Trophoblast cell (in vitro differentiated cells and primary cell): ENCODE measurements around the gene KRT32.

Source experiments
- DNase-seq, 2 donors: peaks; one replicate each; pipeline ENCODE4 v3.0.0-alpha.2; 2016
- H2AFZ ChIP-seq: 2 replicates; pipeline ENCODE4 v1.6.1; 2013; ENCODE audit warnings: low read length, moderate library complexity, mild to moderate bottlenecking; ENCODE audit not compliant: insufficient read depth, poor library complexity
- H2AK5ac ChIP-seq: 2 replicates; pipeline ENCODE4 v1.6.1; 2013; ENCODE audit warnings: mild to moderate bottlenecking, low read length
- H2BK120ac ChIP-seq: 2 replicates; pipeline ENCODE4 v1.6.1; 2013; ENCODE audit warnings: low read length, mild to moderate bottlenecking, moderate library complexity; ENCODE audit not compliant: insufficient read depth, poor library complexity
- H2BK12ac ChIP-seq: 2 replicates; pipeline ENCODE4 v1.6.1; 2013; ENCODE audit warnings: mild to moderate bottlenecking, low read length, moderate library complexity
- H2BK5ac ChIP-seq: 2 replicates; pipeline ENCODE4 v1.6.1; 2013; ENCODE audit warnings: low read length, low read depth, moderate library complexity, mild to moderate bottlenecking; ENCODE audit not compliant: poor library complexity
- H3K14ac ChIP-seq: 2 replicates; pipeline ENCODE4 v1.6.1; 2013; ENCODE audit warnings: mild to moderate bottlenecking, low read length
- H3K18ac ChIP-seq: 2 replicates; pipeline ENCODE4 v1.6.1; 2013; ENCODE audit warnings: mild to moderate bottlenecking, low read length
- H3K23ac ChIP-seq: 2 replicates; pipeline ENCODE4 v1.6.1; 2013; ENCODE audit warnings: low read length
- H3K27ac ChIP-seq: 2 replicates; pipeline ENCODE4 v1.5.1; 2013; ENCODE audit warnings: low read depth, mild to moderate bottlenecking, inconsistent platforms, low read length, moderate library complexity
- H3K27me3 ChIP-seq: 2 replicates; pipeline ENCODE4 v1.6.1; 2013; ENCODE audit warnings: inconsistent platforms, mild to moderate bottlenecking, low read length, moderate library complexity; ENCODE audit not compliant: insufficient read depth
- H3K36me3 ChIP-seq, 2 experiments: 1 replicate in 1 of 2; 2 replicates in 1 of 2; pipeline ENCODE4 v1.6.1; 2013; ENCODE audit warnings: low read length in 2 of 2, mild to moderate bottlenecking in 2 of 2, moderate library complexity in 1 of 2; ENCODE audit not compliant: insufficient read depth in 2 of 2, control insufficient read depth in 1 of 2
- H3K4ac ChIP-seq: 2 replicates; pipeline ENCODE4 v1.6.1; 2013; ENCODE audit warnings: low read depth, mild to moderate bottlenecking, low read length, moderate library complexity
- H3K4me1 ChIP-seq, 2 experiments: 1 replicate in 1 of 2; 2 replicates in 1 of 2; pipeline ENCODE4 v1.6.1; 2013; ENCODE audit warnings: low read length in 2 of 2, mild to moderate bottlenecking in 2 of 2, moderate library complexity in 1 of 2; ENCODE audit not compliant: insufficient read depth in 2 of 2, control insufficient read depth in 1 of 2
- H3K4me2 ChIP-seq: 2 replicates; pipeline ENCODE4 v1.6.1; 2013; ENCODE audit warnings: inconsistent platforms, mild to moderate bottlenecking, low read length, moderate library complexity
- H3K4me3 ChIP-seq: 2 replicates; pipeline ENCODE4 v1.5.1; 2013; ENCODE audit warnings: mild to moderate bottlenecking, low read depth, low read length, inconsistent platforms
- H3K79me1 ChIP-seq: one replicate; pipeline ENCODE4 v1.6.1; 2013; ENCODE audit warnings: low read length
- H3K79me2 ChIP-seq: 2 replicates; pipeline ENCODE4 v1.6.1; 2013; ENCODE audit warnings: low read length, mild to moderate bottlenecking; ENCODE audit not compliant: control insufficient read depth, insufficient read depth, poor library complexity
- H3K9ac ChIP-seq: 2 replicates; pipeline ENCODE4 v1.6.1; 2013; ENCODE audit warnings: mild to moderate bottlenecking, low read length
- H3K9me3 ChIP-seq: 2 replicates; pipeline ENCODE4 v1.6.1; 2013; ENCODE audit warnings: low read depth, mild to moderate bottlenecking, control low read depth, inconsistent platforms, low read length; ENCODE audit not compliant: insufficient read depth
- H4K12ac ChIP-seq: 2 replicates; pipeline ENCODE4 v1.6.1; 2013; ENCODE audit warnings: low read depth, mild to moderate bottlenecking, low read length, moderate library complexity
- H4K8ac ChIP-seq: 2 replicates; pipeline ENCODE4 v1.6.1; 2013; ENCODE audit warnings: low read depth, mild to moderate bottlenecking, low read length, moderate library complexity
- H4K91ac ChIP-seq: one replicate; pipeline ENCODE4 v1.6.1; 2013; ENCODE audit warnings: low read depth, mild to moderate bottlenecking, low read length, moderate library complexity
- WGBS: extraction: QIAGEN DNeasy Blood & Tissue Kit; methylation state at CpG from one replicate; pipeline ENCODE4 v1.1.7; 2013; ENCODE audit warnings: missing lambda C conversion rate; ENCODE audit not compliant: insufficient read length, insufficient coverage; ENCODE audit errors: extremely low coverage; 5-methylcytosine and 5-hydroxymethylcytosine counted together

Gene KRT32

GRCh38 chr17:41419716-41420115 lies 47.5 kb downstream of the KRT32 start:
- H3K79me2 ChIP-seq = no peaks in the 10 kb centered on the region
- no peak overlapping the region for H3K23ac ChIP-seq
- peaks cover 2% of the 10 kb centered on the region for H3K9me3 ChIP-seq
- H3K4me1 ChIP-seq = peaks cover 11 to 26% of the 10 kb centered on the region in 2 experiments
- no peak overlapping the region for H3K18ac ChIP-seq
- H3K4ac ChIP-seq = no peak overlapping the region
- no peaks in the 10 kb centered on the region for H3K36me3 ChIP-seq
- no peak overlapping the region for H3K9ac ChIP-seq
- no peak overlapping the region for H2AK5ac ChIP-seq
- WGBS = no CpG with 5 or more reads among the region's 4 CpGs
- DNase-seq = no peak
- no peak overlapping the region for H4K91ac ChIP-seq
- no peak overlapping the region for H2BK120ac ChIP-seq
- no peak overlapping the region for H3K4me3 ChIP-seq
- peak overlapping the region; percentile 21 for H2BK12ac ChIP-seq
- H4K8ac ChIP-seq = no peak overlapping the region
- no peaks in the 10 kb centered on the region for H3K27me3 ChIP-seq
- no peak overlapping the region for H3K27ac ChIP-seq
- no peak overlapping the region for H2AFZ ChIP-seq
- no peak overlapping the region for H2BK5ac ChIP-seq
- H4K12ac ChIP-seq = no peak overlapping the region
- no peak overlapping the region for H3K4me2 ChIP-seq
- H3K14ac ChIP-seq = no peak overlapping the region
- H3K79me1 ChIP-seq = peaks cover 3% of the 10 kb centered on the region

- Histone ChIP-seq H3K14ac (no peak overlapping the region), H3K4me3 (no peak overlapping the region), H3K27me3 (no peaks in the 10 kb centered on the region), H4K91ac (no peak overlapping the region), H4K12ac (no peak overlapping the region), H2BK5ac (no peak overlapping the region), H3K27ac (no peak overlapping the region), H3K18ac (no peak overlapping the region), H2BK12ac (no peak overlapping the region), H3K9me3 (peaks cover 2% of the 10 kb centered on the region), H3K4ac (no peak overlapping the region), H2BK120ac (no peak overlapping the region), H4K8ac (no peak overlapping the region), H3K4me1 (peaks cover 11 to 28% of the 10 kb centered on the region in 2 experiments), H2AFZ (no peak overlapping the region), H2AK5ac (no peak overlapping the region), H3K79me1 (peaks cover 3% of the 10 kb centered on the region), H3K4me2 (no peak overlapping the region), H3K23ac (no peak overlapping the region), H3K9ac (no peak overlapping the region), H3K79me2 (no peaks in the 10 kb centered on the region), H3K36me3 (no peaks in the 10 kb centered on the region)
- no CpG with 5 or more reads among the region's 7 CpGs for WGBS
- no peak for DNase-seq
These were observed 48.9 kb downstream of the KRT32 start for GRCh38 chr17:41418116-41418860.

GRCh38 chr17:41417576-41418015 lies 49.6 kb downstream of the KRT32 start:
- peaks cover 3% of the 10 kb centered on the region for H3K79me1 ChIP-seq
- H3K4me1 ChIP-seq = peaks cover 11 to 28% of the 10 kb centered on the region in 2 experiments
- H3K4me3 ChIP-seq = no peak overlapping the region
- no CpG with 5 or more reads among the region's 4 CpGs for WGBS
- no peak overlapping the region for H3K4me2 ChIP-seq
- H3K27me3 ChIP-seq = no peaks in the 10 kb centered on the region
- H3K79me2 ChIP-seq = no peaks in the 10 kb centered on the region
- no peak overlapping the region for H4K12ac ChIP-seq
- no peak overlapping the region for H2BK5ac ChIP-seq
- no peaks in the 10 kb centered on the region for H3K36me3 ChIP-seq
- no peak overlapping the region for H3K18ac ChIP-seq
- H2BK12ac ChIP-seq = no peak overlapping the region
- no peak overlapping the region for H3K23ac ChIP-seq
- H3K4ac ChIP-seq = no peak overlapping the region
- no peak overlapping the region for H4K8ac ChIP-seq
- no peak overlapping the region for H2AFZ ChIP-seq
- no peak overlapping the region for H3K14ac ChIP-seq
- H2BK120ac ChIP-seq = no peak overlapping the region
- peak; percentile 90 to 96 for DNase-seq
- H4K91ac ChIP-seq = peak overlapping the region; percentile 4
- peaks cover 2% of the 10 kb centered on the region for H3K9me3 ChIP-seq
- H3K27ac ChIP-seq = no peak overlapping the region
- H3K9ac ChIP-seq = no peak overlapping the region
- no peak overlapping the region for H2AK5ac ChIP-seq

GRCh38 chr17:41417127-41417526 lies 50.1 kb downstream of the KRT32 start:
- Histone ChIP-seq H3K4me2 (no peak overlapping the region), H4K12ac (no peak overlapping the region), H2AFZ (no peak overlapping the region), H3K79me1 (peaks cover 3% of the 10 kb centered on the region), H3K36me3 (no peaks in the 10 kb centered on the region), H3K4me3 (no peak overlapping the region), H3K27ac (no peak overlapping the region), H3K9ac (no peak overlapping the region), H2AK5ac (no peak overlapping the region), H4K91ac (peak overlapping the region; percentile 4), H2BK12ac (no peak overlapping the region), H2BK5ac (no peak overlapping the region), H4K8ac (no peak overlapping the region), H3K4ac (no peak overlapping the region), H3K18ac (no peak overlapping the region), H2BK120ac (no peak overlapping the region), H3K4me1 (peaks cover 11 to 28% of the 10 kb centered on the region in 2 experiments), H3K27me3 (no peaks in the 10 kb centered on the region), H3K14ac (no peak overlapping the region), H3K23ac (no peak overlapping the region), H3K79me2 (no peaks in the 10 kb centered on the region), H3K9me3 (peaks cover 2% of the 10 kb centered on the region)
- WGBS = no CpG with 5 or more reads among the region's 6 CpGs
- DNase-seq = no peak
